Fibroblast of mammary gland (primary cell): ENCODE data around the gene PER1.

Experiments used
- DNase-seq: peaks from one replicate; pipeline ENCODE4 v3.0.0-alpha.2; 2010; ENCODE audit warnings: low read depth
- H3K4me3 ChIP-seq: 2 replicates; pipeline ENCODE4 v1.5.1; 2011; ENCODE audit warnings: low read depth, mild to moderate bottlenecking, low read length, moderate library complexity; ENCODE audit not compliant: control insufficient read depth
- TF ChIP-seq, protein P1 (sequence below): conservative IDR thresholded peaks from 2 replicates; pipeline ENCODE4 v1.5.1; 2011; ENCODE audit warnings: low read depth, low read length, inconsistent platforms; ENCODE audit not compliant: control insufficient read depth, insufficient read depth

PER1 gene

GRCh38 chr17:8120520-8121406, 31.4 kb downstream of the PER1 start:
- peak; percentile 79 for DNase-seq
- H3K4me3 ChIP-seq: peak overlapping the region; percentile 48
- TF ChIP-seq, protein P1, sequence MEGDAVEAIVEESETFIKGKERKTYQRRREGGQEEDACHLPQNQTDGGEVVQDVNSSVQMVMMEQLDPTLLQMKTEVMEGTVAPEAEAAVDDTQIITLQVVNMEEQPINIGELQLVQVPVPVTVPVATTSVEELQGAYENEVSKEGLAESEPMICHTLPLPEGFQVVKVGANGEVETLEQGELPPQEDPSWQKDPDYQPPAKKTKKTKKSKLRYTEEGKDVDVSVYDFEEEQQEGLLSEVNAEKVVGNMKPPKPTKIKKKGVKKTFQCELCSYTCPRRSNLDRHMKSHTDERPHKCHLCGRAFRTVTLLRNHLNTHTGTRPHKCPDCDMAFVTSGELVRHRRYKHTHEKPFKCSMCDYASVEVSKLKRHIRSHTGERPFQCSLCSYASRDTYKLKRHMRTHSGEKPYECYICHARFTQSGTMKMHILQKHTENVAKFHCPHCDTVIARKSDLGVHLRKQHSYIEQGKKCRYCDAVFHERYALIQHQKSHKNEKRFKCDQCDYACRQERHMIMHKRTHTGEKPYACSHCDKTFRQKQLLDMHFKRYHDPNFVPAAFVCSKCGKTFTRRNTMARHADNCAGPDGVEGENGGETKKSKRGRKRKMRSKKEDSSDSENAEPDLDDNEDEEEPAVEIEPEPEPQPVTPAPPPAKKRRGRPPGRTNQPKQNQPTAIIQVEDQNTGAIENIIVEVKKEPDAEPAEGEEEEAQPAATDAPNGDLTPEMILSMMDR: peak; percentile 38

GRCh38 chr17:8119581-8120519, 32.4 kb downstream of the PER1 start:
- DNase-seq: peak; percentile 94

DNA sequence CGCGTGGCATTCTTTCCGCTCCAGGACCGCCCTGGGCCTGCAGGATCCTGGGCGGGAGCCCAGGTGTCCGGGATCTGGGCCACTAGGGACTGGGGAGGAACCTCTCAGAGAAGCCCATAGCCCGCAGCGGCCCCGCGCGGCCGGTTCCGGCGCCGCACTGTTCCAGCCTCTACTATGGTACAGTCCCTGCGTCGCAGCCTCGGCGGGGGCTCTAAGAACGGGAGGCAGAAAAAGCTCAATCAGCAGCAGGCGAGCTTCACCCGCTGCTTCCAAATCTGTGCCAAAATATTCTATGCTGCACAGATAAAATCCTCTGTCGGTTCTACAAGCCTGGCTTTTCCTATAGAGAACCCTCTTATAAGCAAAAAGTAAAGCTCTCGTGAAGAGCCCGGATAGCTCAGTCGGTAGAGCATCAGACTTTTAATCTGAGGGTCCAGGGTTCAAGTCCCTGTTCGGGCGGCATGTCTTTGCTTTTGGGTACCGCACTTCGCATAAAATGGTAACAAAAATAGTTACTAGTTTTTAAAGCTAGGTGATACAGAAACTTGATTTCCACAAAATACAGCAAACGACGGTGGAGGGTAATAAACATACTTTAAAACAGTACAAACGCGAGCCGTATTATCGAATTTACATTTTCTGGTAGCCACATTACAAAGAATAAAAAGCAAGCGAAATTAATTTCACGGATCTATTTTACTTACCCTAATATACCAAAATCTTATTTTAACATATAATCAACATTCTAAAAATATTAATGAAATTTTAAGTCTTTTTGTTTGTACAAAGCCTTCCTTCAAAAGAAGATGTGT, 33.2 kb downstream of the PER1 start:
- DNase-seq: peak; percentile 77
- H3K4me3 ChIP-seq: peak overlapping the region; percentile 70
- TF ChIP-seq, protein P1: peak; percentile 75

More at GRCh38 chr17:8119581-8120519, 32.4 kb downstream of the PER1 start:
- TF ChIP-seq, protein P1: no peak
- H3K4me3 ChIP-seq: peak overlapping the region; percentile 70

GRCh38 chr17:8117980-8118768, 34.0 kb downstream of the PER1 start, which contains the start of gene ALOXE3:
TSS of gene ALOXE3 (minus strand) at chr17:8118514. CDS start at chr17:8117990, 524 bp downstream.
- H3K4me3 ChIP-seq: peak within 1 kb of the TSS; percentile 70
- DNase-seq: peak; percentile 63
- TF ChIP-seq, protein P1: no peak

GRCh38 chr17:8117367-8117979, 34.7 kb downstream of the PER1 start:
- peak overlapping the region; percentile 70 for H3K4me3 ChIP-seq
- DNase-seq: no peak
- TF ChIP-seq, protein P1: no peak
